ENCODE results near the gene JAK1.

GRCh38 chr1:64839261-64839660, 127.1 kb downstream of the JAK1 start:
- TF ChIP-seq, protein P1, sequence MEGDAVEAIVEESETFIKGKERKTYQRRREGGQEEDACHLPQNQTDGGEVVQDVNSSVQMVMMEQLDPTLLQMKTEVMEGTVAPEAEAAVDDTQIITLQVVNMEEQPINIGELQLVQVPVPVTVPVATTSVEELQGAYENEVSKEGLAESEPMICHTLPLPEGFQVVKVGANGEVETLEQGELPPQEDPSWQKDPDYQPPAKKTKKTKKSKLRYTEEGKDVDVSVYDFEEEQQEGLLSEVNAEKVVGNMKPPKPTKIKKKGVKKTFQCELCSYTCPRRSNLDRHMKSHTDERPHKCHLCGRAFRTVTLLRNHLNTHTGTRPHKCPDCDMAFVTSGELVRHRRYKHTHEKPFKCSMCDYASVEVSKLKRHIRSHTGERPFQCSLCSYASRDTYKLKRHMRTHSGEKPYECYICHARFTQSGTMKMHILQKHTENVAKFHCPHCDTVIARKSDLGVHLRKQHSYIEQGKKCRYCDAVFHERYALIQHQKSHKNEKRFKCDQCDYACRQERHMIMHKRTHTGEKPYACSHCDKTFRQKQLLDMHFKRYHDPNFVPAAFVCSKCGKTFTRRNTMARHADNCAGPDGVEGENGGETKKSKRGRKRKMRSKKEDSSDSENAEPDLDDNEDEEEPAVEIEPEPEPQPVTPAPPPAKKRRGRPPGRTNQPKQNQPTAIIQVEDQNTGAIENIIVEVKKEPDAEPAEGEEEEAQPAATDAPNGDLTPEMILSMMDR (IDR thresholded peaks at IDR 0.05 in 2 of 3, conservative IDR thresholded peaks at IDR 0.05 in 1 of 3; ENCODE audit: control insufficient read depth in 2 of 3, extremely low read depth in 1 of 3, insufficient read depth in 1 of 3, low read depth in 3 of 3, low read length in 3 of 3): no peak
- TF ChIP-seq SIN3A (IDR thresholded peaks at IDR 0.05; ENCODE audit: low read depth, low read length): no peak
- no peak for TF ChIP-seq FOS (IDR thresholded peaks at IDR 0.05; ENCODE audit: borderline replicate concordance, extremely low read depth, insufficient read length)
- no peak for TF ChIP-seq GABPA (IDR thresholded peaks at IDR 0.05; ENCODE audit: low read depth)
- no peak for TF ChIP-seq EGR1 (IDR thresholded peaks at IDR 0.05; ENCODE audit: borderline replicate concordance in 1 of 2, low read depth in 2 of 2, low read length in 2 of 2)
- TF ChIP-seq SP1 (IDR thresholded peaks at IDR 0.05; ENCODE audit: low read depth, low read length): no peak
- TF ChIP-seq SMAD5 (IDR thresholded peaks at IDR 0.05; ENCODE audit: low read depth): no peak
- no peak for TF ChIP-seq POLR2A (IDR thresholded peaks at IDR 0.05; ENCODE audit: low read depth, low read length)
- no peak for TF ChIP-seq CREM (IDR thresholded peaks at IDR 0.05; ENCODE audit: low read depth)
- no peak for TF ChIP-seq ATF3 (IDR thresholded peaks at IDR 0.05; ENCODE audit: borderline replicate concordance, extremely low read depth, low read depth, low read length)
